Effector CD4-positive, alpha-beta T cell (primary cell): ENCODE results near the gene GPAM.
"Not testable (repeated sequence)": the region's sequence is repeated elsewhere in the genome, so short reads cannot be mapped to it uniquely, and the experiment has no call there.

Source experiments
- DNase-seq: peaks from one replicate; pipeline ENCODE4 v3.0.0-alpha.2; 2020

Gene GPAM

GRCh38 chr10:112214298-112214926 lies 30.8 kb upstream of the GPAM start:
- no peak for DNase-seq

- no peak for DNase-seq
These were observed 30.3 kb upstream of the GPAM start for GRCh38 chr10:112213836-112214235.

- no peak for DNase-seq
These were observed 29.7 kb upstream of the GPAM start for GRCh38 chr10:112213098-112213823.

- no peak for DNase-seq
These were observed 27.1 kb upstream of the GPAM start for GRCh38 chr10:112210666-112211065.

- DNase-seq = no peak
These were observed 26.1 kb upstream of the GPAM start for GRCh38 chr10:112209684-112210131.

GRCh38 chr10:112208997-112209396 lies 25.4 kb upstream of the GPAM start:
- DNase-seq = no peak

GRCh38 chr10:112208292-112208691 lies 24.7 kb upstream of the GPAM start:
- no peak for DNase-seq

GRCh38 chr10:112203328-112204076 lies 19.9 kb upstream of the GPAM start:
- DNase-seq = no peak

GRCh38 chr10:112202561-112203241 lies 19.1 kb upstream of the GPAM start:
- no peak for DNase-seq

- DNase-seq = no peak
These were observed 18.5 kb upstream of the GPAM start for GRCh38 chr10:112202076-112202475.

- no peak for DNase-seq
These were observed 17.8 kb upstream of the GPAM start for GRCh38 chr10:112201334-112201733.

- not testable (repeated sequence) for DNase-seq
These were observed 16.7 kb upstream of the GPAM start for GRCh38 chr10:112200259-112200658.

GRCh38 chr10:112197662-112198061 lies 14.1 kb upstream of the GPAM start:
- DNase-seq = not testable (repeated sequence)

GRCh38 chr10:112195224-112195623 lies 11.7 kb upstream of the GPAM start:
- no peak for DNase-seq

- DNase-seq = no peak
These were observed 8.2 kb upstream of the GPAM start for GRCh38 chr10:112191791-112192190.

GRCh38 chr10:112191041-112191590 lies 7.6 kb upstream of the GPAM start:
- DNase-seq = no peak

- DNase-seq = no peak
These were observed 5.9 kb upstream of the GPAM start for GRCh38 chr10:112189465-112189864.

GRCh38 chr10:112187527-112187926 lies 4.0 kb upstream of the GPAM start:
- DNase-seq = no peak

GRCh38 chr10:112185959-112186358 lies 2.4 kb upstream of the GPAM start:
- no peak for DNase-seq

GRCh38 chr10:112184379-112184778 lies 814 bp upstream of the GPAM start:
- DNase-seq = no peak

- DNase-seq = no peak
These were observed 447 bp upstream of the GPAM start for GRCh38 chr10:112184052-112184371.

GRCh38 chr10:112182784-112183328 lies 709 bp downstream of the GPAM start:
- DNase-seq = no peak

GRCh38 chr10:112177247-112177646 lies 6.3 kb downstream of the GPAM start:
- no peak for DNase-seq
